Astrocyte of the cerebellum (primary cell): Measurements from ENCODE around the gene FAM118A.

ENCODE experiments used
- DNase-seq: peaks from one replicate; pipeline ENCODE4 v3.0.0-alpha.2; 2011; ENCODE audit warnings: low read depth
- H3K4me3 ChIP-seq: 2 replicates; pipeline ENCODE4 v1.5.1; 2011; ENCODE audit warnings: mild to moderate bottlenecking, low read depth, low read length, moderate library complexity
- CTCF ChIP-seq: IDR thresholded peaks from 2 replicates; pipeline ENCODE4 v1.5.1; 2012; ENCODE audit warnings: low read length, low read depth, moderate library complexity, mild to moderate bottlenecking; ENCODE audit errors: missing control alignments
- in situ Hi-C: cut with HindIII; loops from 2 replicates; pipeline ENCODE4 v1.10.0; 2017; ENCODE audit warnings: low sequenced_read_pairs

FAM118A gene

GRCh38 chr22:45335854-45336522, 26.3 kb downstream of the FAM118A start:
- no peak for TF ChIP-seq CTCF
- no peak overlapping the region for H3K4me3 ChIP-seq
- DNase-seq, result no peak
- in situ Hi-C loops, result no loop called here

GRCh38 chr22:45336971-45337431, 27.3 kb downstream of the FAM118A start:
- TF ChIP-seq CTCF, result no peak
- H3K4me3 ChIP-seq, result no peak overlapping the region
- no peak for DNase-seq
- in situ Hi-C loops, result no loop called here

GRCh38 chr22:45337536-45337935, 27.8 kb downstream of the FAM118A start:
- TF ChIP-seq CTCF, result no peak
- in situ Hi-C loops, result no loop called here
- no peak overlapping the region for H3K4me3 ChIP-seq
- DNase-seq, result no peak

- DNase-seq, result no peak
- H3K4me3 ChIP-seq, result no peak overlapping the region
- TF ChIP-seq CTCF, result no peak
- in situ Hi-C loops, result no loop called here
Measured at GRCh38 chr22:45338795-45339194, 29.1 kb downstream of the FAM118A start.

- TF ChIP-seq CTCF, result no peak
- H3K4me3 ChIP-seq, result no peak overlapping the region
- in situ Hi-C loops, result no loop called here
- no peak for DNase-seq
Measured at GRCh38 chr22:45340323-45340722, 30.6 kb downstream of the FAM118A start.

- no peak overlapping the region for H3K4me3 ChIP-seq
- no peak for DNase-seq
- in situ Hi-C loops, result no loop called here
- no peak for TF ChIP-seq CTCF
Measured at GRCh38 chr22:45341498-45341897, 31.8 kb downstream of the FAM118A start.
